T47D (cell line): ENCODE measurements around the gene KANSL3.
"Not testable (repeated sequence)": the region's sequence is repeated elsewhere in the genome, so short reads cannot be mapped to it uniquely, and the experiment has no call there.

ENCODE experiments used
- DNase-seq, 2 experiments: peaks; one replicate each; pipeline versions ENCODE4 v3.0.0 to v3.0.0-alpha.2; 2011 to 2012; ENCODE audit warnings: low read depth in 1 of 2, low spot score in 1 of 2
- JUND ChIP-seq: IDR thresholded peaks from 2 replicates; pipeline ENCODE4 v1.6.1; 2012; ENCODE audit warnings: low read depth
- in situ Hi-C: cut with HindIII; loops from 2 replicates; pipeline ENCODE4 v1.10.0; 2016; ENCODE audit warnings: low sequenced_read_pairs, low pct_unique_long_range_greater_than_20kb

The KANSL3 gene

GRCh38 chr2:96555146-96555610 lies 82.9 kb downstream of the KANSL3 start:
- TF ChIP-seq JUND: no peak
- DNase-seq: no peak
- in situ Hi-C loops: no loop called here

- no peak for TF ChIP-seq JUND
- peak; percentile 38 to 51 for DNase-seq
- in situ Hi-C loops: no loop called here
Observed at GRCh38 chr2:96554293-96555145, 83.6 kb downstream of the KANSL3 start.

GRCh38 chr2:96553957-96554292 lies 84.2 kb downstream of the KANSL3 start:
- in situ Hi-C loops, DNase-seq: not testable (repeated sequence)

GRCh38 chr2:96553176-96553956 lies 84.7 kb downstream of the KANSL3 start:
- TF ChIP-seq JUND: no peak
- in situ Hi-C loops: no loop called here
- no peak for DNase-seq

- TF ChIP-seq JUND: no peak
- in situ Hi-C loops: no loop called here
- DNase-seq: no peak
Observed at GRCh38 chr2:96552315-96553175, 85.6 kb downstream of the KANSL3 start.

GRCh38 chr2:96551605-96552314 lies 86.4 kb downstream of the KANSL3 start:
- TF ChIP-seq JUND: no peak
- in situ Hi-C loops: no loop called here
- DNase-seq: no peak

GRCh38 chr2:96550787-96551604 lies 87.1 kb downstream of the KANSL3 start:
- DNase-seq: no peak
- no peak for TF ChIP-seq JUND
- in situ Hi-C loops: no loop called here

- DNase-seq: peak in 1 of 2 experiments; percentile 83
- in situ Hi-C loops: no loop called here
- TF ChIP-seq JUND: no peak
Observed at GRCh38 chr2:96549967-96550786, 87.9 kb downstream of the KANSL3 start.

- in situ Hi-C loops: no loop called here
Observed at GRCh38 chr2:96549466-96549785, 88.7 kb downstream of the KANSL3 start.

GRCh38 chr2:96548558-96549465 lies 89.3 kb downstream of the KANSL3 start:
- TF ChIP-seq JUND: no peak
- in situ Hi-C loops: no loop called here

More at GRCh38 chr2:96549466-96549785, 88.7 kb downstream of the KANSL3 start:
- no peak for DNase-seq
- no peak for TF ChIP-seq JUND

More at GRCh38 chr2:96548558-96549465, 89.3 kb downstream of the KANSL3 start:
- DNase-seq: no peak
